HEK293 (cell line): ENCODE data around the gene GNG4.
A peak's percentile ranks its signal among the peaks of the same experiment; 100 is the strongest.

Source experiments
- CTCF ChIA-PET: fragments of 350-600 bp; formaldehyde crosslinking; extraction: SDS; loops from one replicate; lab custom pipeline; 2021; ENCODE audit warnings: antibody characterized with exemption; lab: Yijun Ruan, JAX
- POLR2A ChIA-PET: fragments of 300-600 bp; formaldehyde crosslinking; extraction: SDS; loops from one replicate; lab custom pipeline; 2020; ENCODE audit warnings: antibody characterized with exemption, inconsistent platforms; lab: Yijun Ruan, JAX
- H3K27ac ChIP-seq: fragments of 200-500 bp; sonication (Bioruptor generic); 2 replicates; pipeline ENCODE4 v1.5.1; 2014; ENCODE audit warnings: low read depth, low read length, control low read depth, inconsistent platforms; ENCODE audit errors: extremely low read depth
- H3K36me3 ChIP-seq, 2 experiments: fragments of 200-500 bp in 1 of 2; sonication (Bioruptor generic) in 1 of 2; 1 replicate in 1 of 2; 2 replicates in 1 of 2; pipeline ENCODE4 v1.5.1; 2014 to 2017; ENCODE audit warnings: inconsistent platforms in 2 of 2, low read length in 2 of 2; ENCODE audit not compliant: control insufficient read depth in 2 of 2, insufficient read depth in 1 of 2
- H3K4me1 ChIP-seq: fragments of 200-500 bp; sonication (Bioruptor generic); 2 replicates; pipeline ENCODE4 v1.5.1; 2014; ENCODE audit warnings: mild to moderate bottlenecking, low read length, inconsistent platforms; ENCODE audit not compliant: control insufficient read depth, insufficient read depth
- H3K4me3 ChIP-seq: 2 replicates; pipeline ENCODE4 v1.5.1; 2011; ENCODE audit warnings: low read depth, mild to moderate bottlenecking, control low read depth, low read length, moderate library complexity
- H3K9me3 ChIP-seq: fragments of 200-500 bp; sonication (Bioruptor generic); 2 replicates; pipeline ENCODE4 v1.5.1; 2014; ENCODE audit warnings: low read depth, low read length, inconsistent platforms; ENCODE audit not compliant: control insufficient read depth, insufficient read depth
- BCL11A ChIP-seq: fragments of 450-650 bp; formaldehyde crosslinking; IDR thresholded peaks from 2 replicates; pipeline ENCODE4 v1.5.1; 2016; ENCODE audit warnings: low read depth, missing biosample characterization, missing genetic modification characterization
- FEZF1 ChIP-seq: fragments of 450-650 bp; formaldehyde crosslinking; IDR thresholded peaks from 2 replicates; pipeline ENCODE4 v1.5.1; 2016; ENCODE audit warnings: missing biosample characterization, missing genetic modification characterization
- IKZF3 ChIP-seq: fragments of 450-650 bp; IDR thresholded peaks from 2 replicates; pipeline ENCODE4 v1.5.0; 2018; ENCODE audit warnings: missing biosample characterization, mild to moderate bottlenecking, missing genetic modification characterization, moderate library complexity
- OSR2 ChIP-seq: fragments of 450-650 bp; formaldehyde crosslinking; IDR thresholded peaks from 2 replicates; pipeline ENCODE4 v1.5.1; 2016; ENCODE audit warnings: missing biosample characterization, missing genetic modification characterization
- PRDM1 ChIP-seq: fragments of 450-650 bp; formaldehyde crosslinking; IDR thresholded peaks from 2 replicates; pipeline ENCODE4; 2016; ENCODE audit warnings: missing biosample characterization, missing genetic modification characterization
- SCRT1 ChIP-seq: fragments of 450-650 bp; formaldehyde crosslinking; IDR thresholded peaks from 2 replicates; pipeline ENCODE4 v1.5.1; 2016; ENCODE audit warnings: missing biosample characterization, missing genetic modification characterization, borderline replicate concordance
- SCRT2 ChIP-seq: fragments of 450-650 bp; formaldehyde crosslinking; IDR thresholded peaks from 2 replicates; pipeline ENCODE4 v1.5.1; 2016; ENCODE audit warnings: missing biosample characterization, missing genetic modification characterization
- ZBTB1 ChIP-seq: fragments of 450-650 bp; formaldehyde crosslinking; IDR thresholded peaks from 2 replicates; pipeline ENCODE4 v1.5.1; 2016; ENCODE audit warnings: missing biosample characterization, missing genetic modification characterization
- ZBTB44 ChIP-seq: fragments of 450-650 bp; IDR thresholded peaks from 2 replicates; pipeline ENCODE4 v1.5.1; 2018; ENCODE audit warnings: missing biosample characterization, mild to moderate bottlenecking, missing genetic modification characterization
- ZBTB48 ChIP-seq: fragments of 450-650 bp; formaldehyde crosslinking; IDR thresholded peaks from 2 replicates; pipeline ENCODE4 v1.5.1; 2016; ENCODE audit warnings: missing biosample characterization, missing genetic modification characterization
- ZBTB7A ChIP-seq: fragments of 450-650 bp; formaldehyde crosslinking; IDR thresholded peaks from 2 replicates; pipeline ENCODE4 v1.5.1; 2016; ENCODE audit warnings: low read depth, missing biosample characterization, missing genetic modification characterization
- ZEB2 ChIP-seq: fragments of 450-650 bp; formaldehyde crosslinking; IDR thresholded peaks from 2 replicates; pipeline ENCODE4 v1.5.1; 2016; ENCODE audit warnings: missing biosample characterization, missing genetic modification characterization
- ZIC2 ChIP-seq: fragments of 450-650 bp; formaldehyde crosslinking; IDR thresholded peaks from 2 replicates; pipeline ENCODE4 v1.5.1; 2016; ENCODE audit warnings: missing biosample characterization, missing genetic modification characterization
- ZNF10 ChIP-seq: fragments of 450-650 bp; formaldehyde crosslinking; IDR thresholded peaks from 2 replicates; pipeline ENCODE4 v1.5.1; 2017; ENCODE audit warnings: missing biosample characterization, missing genetic modification characterization
- ZNF184 ChIP-seq: fragments of 450-650 bp; IDR thresholded peaks from 2 replicates; pipeline ENCODE4 v1.5.1; 2018; ENCODE audit warnings: missing biosample characterization, mild to moderate bottlenecking, missing genetic modification characterization
- ZNF266 ChIP-seq: fragments of 450-650 bp; formaldehyde crosslinking; IDR thresholded peaks from 2 replicates; pipeline ENCODE4 v1.5.1; 2016; ENCODE audit warnings: missing biosample characterization, missing genetic modification characterization, low read depth
- ZNF341 ChIP-seq: fragments of 450-650 bp; formaldehyde crosslinking; IDR thresholded peaks from 2 replicates; pipeline ENCODE4; 2016; ENCODE audit warnings: low read depth, missing biosample characterization, missing genetic modification characterization
- ZNF366 ChIP-seq: fragments of 450-650 bp; formaldehyde crosslinking; conservative IDR thresholded peaks from 2 replicates; pipeline ENCODE4 v1.5.1; 2016; ENCODE audit warnings: missing biosample characterization, missing genetic modification characterization
- ZNF548 ChIP-seq: fragments of 450-650 bp; formaldehyde crosslinking; IDR thresholded peaks from 2 replicates; pipeline ENCODE4 v1.5.1; 2016; ENCODE audit warnings: missing biosample characterization, missing genetic modification characterization
- ZNF600 ChIP-seq: fragments of 450-650 bp; formaldehyde crosslinking; IDR thresholded peaks from 2 replicates; pipeline ENCODE4 v1.5.1; 2016; ENCODE audit warnings: missing biosample characterization, missing genetic modification characterization
- ZNF629 ChIP-seq: fragments of 450-650 bp; formaldehyde crosslinking; IDR thresholded peaks from 2 replicates; pipeline ENCODE4 v1.5.1; 2017; ENCODE audit warnings: missing biosample characterization, missing genetic modification characterization
- ZNF660 ChIP-seq: fragments of 450-650 bp; IDR thresholded peaks from 2 replicates; pipeline ENCODE4 v1.5.1; 2018; ENCODE audit warnings: missing biosample characterization, mild to moderate bottlenecking, missing genetic modification characterization
- ZNF664 ChIP-seq: fragments of 450-650 bp; formaldehyde crosslinking; IDR thresholded peaks from 2 replicates; pipeline ENCODE4 v1.5.1; 2016; ENCODE audit warnings: missing biosample characterization, missing genetic modification characterization
- ZNF785 ChIP-seq: fragments of 450-650 bp; formaldehyde crosslinking; IDR thresholded peaks from 2 replicates; pipeline ENCODE4 v1.5.1; 2016; ENCODE audit warnings: missing biosample characterization, missing genetic modification characterization
- ZXDB ChIP-seq: fragments of 450-650 bp; formaldehyde crosslinking; IDR thresholded peaks from 2 replicates; pipeline ENCODE4 v1.5.1; 2016; ENCODE audit warnings: missing biosample characterization, missing genetic modification characterization
- TF ChIP-seq, protein P1 (sequence below): fragments of 450-650 bp; formaldehyde crosslinking; IDR thresholded peaks from 2 replicates; pipeline ENCODE4 v1.5.1; 2017; ENCODE audit warnings: missing biosample characterization, missing genetic modification characterization
- TF ChIP-seq, protein P2 (sequence below): fragments of 450-650 bp; formaldehyde crosslinking; IDR thresholded peaks from 2 replicates; pipeline ENCODE4 v1.5.1; 2016; ENCODE audit warnings: missing biosample characterization, missing genetic modification characterization

GNG4 gene

DNA sequence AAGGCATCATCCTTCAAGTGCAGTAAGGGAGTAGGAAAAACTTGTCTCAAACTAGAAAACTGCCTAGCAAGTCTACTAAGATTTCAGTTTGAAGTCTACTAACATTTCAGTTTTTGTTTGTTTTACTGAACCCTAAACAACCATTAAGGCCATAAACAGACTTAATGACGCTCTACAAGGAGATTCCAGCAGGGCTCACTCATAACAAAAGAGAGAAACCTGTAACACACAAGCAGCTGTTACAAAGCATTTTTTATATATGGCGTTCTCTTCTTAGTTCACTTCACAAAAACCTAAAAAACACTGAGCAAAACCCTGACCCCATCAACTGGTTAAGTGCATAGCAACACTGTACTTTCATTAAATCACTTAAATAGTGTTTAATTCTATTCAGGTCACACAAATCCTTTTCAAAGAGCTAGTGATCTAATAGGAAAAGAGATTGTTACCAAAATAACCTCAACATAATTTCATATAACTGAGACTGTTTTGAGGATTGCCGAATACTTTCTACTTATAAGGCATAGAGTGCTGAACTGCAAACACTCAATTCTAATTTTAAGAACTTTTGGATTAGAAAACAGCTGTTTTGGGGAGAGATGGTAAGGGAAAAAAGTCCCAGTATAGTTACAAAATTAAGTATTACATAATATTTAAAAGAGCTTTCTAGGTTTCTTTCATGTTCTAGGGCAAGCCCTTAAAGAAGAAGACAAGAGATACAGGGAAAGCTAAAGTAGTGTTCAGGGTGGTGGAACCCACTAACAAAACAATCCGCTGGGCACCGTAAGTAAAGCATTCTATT lies 146.8 kb downstream of the GNG4 start (continued):
- TF ChIP-seq ZBTB44 (tag by site-specific recombination): peak; percentile 60; the same call in 1 of the 2 replicates
- no peak for TF ChIP-seq ZBTB7A (tag by site-specific recombination)
- TF ChIP-seq, protein P1, sequence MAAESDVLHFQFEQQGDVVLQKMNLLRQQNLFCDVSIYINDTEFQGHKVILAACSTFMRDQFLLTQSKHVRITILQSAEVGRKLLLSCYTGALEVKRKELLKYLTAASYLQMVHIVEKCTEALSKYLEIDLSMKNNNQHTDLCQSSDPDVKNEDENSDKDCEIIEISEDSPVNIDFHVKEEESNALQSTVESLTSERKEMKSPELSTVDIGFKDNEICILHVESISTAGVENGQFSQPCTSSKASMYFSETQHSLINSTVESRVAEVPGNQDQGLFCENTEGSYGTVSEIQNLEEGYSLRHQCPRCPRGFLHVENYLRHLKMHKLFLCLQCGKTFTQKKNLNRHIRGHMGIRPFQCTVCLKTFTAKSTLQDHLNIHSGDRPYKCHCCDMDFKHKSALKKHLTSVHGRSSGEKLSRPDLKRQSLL (tag by site-specific recombination): peak; percentile 54; the same call in 1 of the 2 replicates
- TF ChIP-seq ZNF548 (tag by site-specific recombination): no peak
- TF ChIP-seq ZNF10 (tag by site-specific recombination): no peak
- TF ChIP-seq ZNF266 (tag by site-specific recombination): no peak
- peak; percentile 81 for TF ChIP-seq FEZF1 (tag by site-specific recombination)
- TF ChIP-seq OSR2 (tag by site-specific recombination): peak; percentile 78
- peak; percentile 68 for TF ChIP-seq ZNF629 (tag by site-specific recombination)

DNA sequence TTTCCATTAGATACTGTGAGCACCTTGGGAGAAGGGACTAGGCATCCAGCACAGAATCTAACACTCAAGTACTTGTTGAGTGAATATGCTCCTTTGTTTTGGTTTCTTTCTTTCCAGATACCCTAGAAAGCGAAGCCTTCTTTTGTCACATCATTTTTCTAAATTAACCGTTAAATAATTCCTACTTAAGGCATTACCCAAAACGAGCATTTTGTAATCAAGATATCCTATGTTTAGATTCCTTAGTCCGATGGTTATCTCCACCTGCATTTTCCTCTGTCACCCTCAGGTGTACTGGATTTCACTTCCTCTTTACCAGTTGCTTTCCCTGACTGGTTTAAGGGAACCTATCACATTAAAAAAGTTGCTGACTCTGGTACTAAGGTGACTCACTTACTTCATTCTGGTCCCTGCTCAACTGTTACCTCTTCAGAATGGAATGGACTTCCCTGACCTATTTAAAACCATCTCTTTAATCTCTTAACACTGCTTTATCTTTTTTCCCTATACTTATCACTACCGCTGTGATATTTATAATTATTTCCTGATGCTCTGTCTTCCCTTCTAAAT lies 148.5 kb downstream of the GNG4 start:
- ChIA-PET POLR2A (no interaction called here), CTCF (interaction anchor here (0.6 to 1.2 kb wide), 4 partner anchors 13 to 1217 kb away, joined by 3 to 5 read pairs (median 3); no protein-coding TSS in a partner anchor)
- Histone ChIP-seq H3K36me3 (peaks cover 0 to 4% of the 10 kb centered on the region in 2 experiments; a peak in 1 of 3 replicates), H3K9me3 (no peaks in the 10 kb centered on the region), H3K4me3 (no peak overlapping the region)
- TF ChIP-seq ZNF660 (tag by site-specific recombination) (no peak), ZNF664 (tag by site-specific recombination) (0 out of 2 replicates have a peak, but pooled peaks have one; percentile 33), BCL11A (tag by site-specific recombination) (no peak), ZNF785 (tag by site-specific recombination) (no peak), ZIC2 (tag by site-specific recombination) (no peak), ZNF366 (peak; percentile 21; the same call in 1 of the 2 replicates), ZBTB1 (no peak), SCRT2 (tag by site-specific recombination) (peak; percentile 81), ZXDB (0 out of 2 replicates have a peak, but pooled peaks have one; percentile 49), ZNF341 (tag by site-specific recombination) (no peak), ZNF184 (tag by site-specific recombination) (peak; percentile 30; the same call in 1 of the 2 replicates), IKZF3 (tag by site-specific recombination) (0 out of 2 replicates have a peak, but pooled peaks have one; percentile 25), SCRT1 (peak; percentile 62; the same call in 1 of the 2 replicates), ZNF10 (tag by site-specific recombination) (peak; percentile 25; the same call in 1 of the 2 replicates), PRDM1 (tag by site-specific recombination) (peak; percentile 78), ZNF600 (tag by site-specific recombination) (0 out of 2 replicates have a peak, but pooled peaks have one; percentile 17), ZBTB48 (tag by site-specific recombination) (peak; percentile 78), ZEB2 (tag by site-specific recombination) (no peak)
- TF ChIP-seq, protein P2, sequence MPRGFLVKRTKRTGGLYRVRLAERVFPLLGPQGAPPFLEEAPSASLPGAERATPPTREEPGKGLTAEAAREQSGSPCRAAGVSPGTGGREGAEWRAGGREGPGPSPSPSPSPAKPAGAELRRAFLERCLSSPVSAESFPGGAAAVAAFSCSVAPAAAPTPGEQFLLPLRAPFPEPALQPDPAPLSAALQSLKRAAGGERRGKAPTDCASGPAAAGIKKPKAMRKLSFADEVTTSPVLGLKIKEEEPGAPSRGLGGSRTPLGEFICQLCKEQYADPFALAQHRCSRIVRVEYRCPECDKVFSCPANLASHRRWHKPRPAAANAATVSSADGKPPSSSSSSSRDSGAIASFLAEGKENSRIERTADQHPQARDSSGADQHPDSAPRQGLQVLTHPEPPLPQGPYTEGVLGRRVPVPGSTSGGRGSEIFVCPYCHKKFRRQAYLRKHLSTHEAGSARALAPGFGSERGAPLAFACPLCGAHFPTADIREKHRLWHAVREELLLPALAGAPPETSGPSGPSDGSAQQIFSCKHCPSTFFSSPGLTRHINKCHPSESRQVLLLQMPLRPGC (tag by site-specific recombination): no peak
- TF ChIP-seq, all 188 proteins: peak for 11
- Histone ChIP-seq H3K4me1 (peaks cover 8% of the 10 kb centered on the region), H3K27ac (no peak overlapping the region)
